GM13977 (cell line): ENCODE results near the gene CDH6.

Experiments used
- DNase-seq: peaks from one replicate; pipeline ENCODE4 v3.0.0; 2012; ENCODE audit warnings: low spot score
- in situ Hi-C: fragments of 300-500 bp; cut with MboI; formaldehyde crosslinking; loops from one replicate; pipeline ENCODE4 v1.12.0; 2022; ENCODE audit warnings: low sequenced_read_pairs, low pct_unique_long_range_greater_than_20kb, mixed read lengths, inconsistent platforms; ENCODE audit not compliant: unreplicated experiment
- TF ChIP-seq, protein P1 (sequence below): IDR thresholded peaks from 2 replicates; pipeline ENCODE4 v1.5.1; 2012; ENCODE audit warnings: mild to moderate bottlenecking, control low read depth; ENCODE audit not compliant: insufficient read depth; ENCODE audit errors: extremely low read depth, missing control alignments

Gene CDH6

DNA sequence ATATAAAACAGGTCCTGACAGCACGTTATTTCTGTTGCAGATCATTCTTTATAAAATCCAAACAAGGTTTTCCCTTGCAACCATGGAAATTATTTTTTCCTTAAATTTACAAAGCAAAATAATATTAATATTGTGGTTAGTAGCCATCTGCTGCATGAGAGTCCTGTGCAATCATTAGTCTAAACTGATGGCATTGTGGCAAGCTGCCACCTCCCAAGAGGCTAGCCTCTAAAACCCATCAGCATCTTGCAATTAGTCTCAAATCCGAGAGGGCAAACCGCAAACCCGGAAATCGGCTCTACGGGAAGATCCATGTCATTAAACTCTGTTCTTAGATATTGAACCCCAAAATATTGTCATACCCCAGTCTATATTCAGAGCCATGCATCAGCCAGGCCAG, 11.3 kb upstream of the CDH6 start:
- in situ Hi-C loops = no loop called here
- TF ChIP-seq, protein P1, sequence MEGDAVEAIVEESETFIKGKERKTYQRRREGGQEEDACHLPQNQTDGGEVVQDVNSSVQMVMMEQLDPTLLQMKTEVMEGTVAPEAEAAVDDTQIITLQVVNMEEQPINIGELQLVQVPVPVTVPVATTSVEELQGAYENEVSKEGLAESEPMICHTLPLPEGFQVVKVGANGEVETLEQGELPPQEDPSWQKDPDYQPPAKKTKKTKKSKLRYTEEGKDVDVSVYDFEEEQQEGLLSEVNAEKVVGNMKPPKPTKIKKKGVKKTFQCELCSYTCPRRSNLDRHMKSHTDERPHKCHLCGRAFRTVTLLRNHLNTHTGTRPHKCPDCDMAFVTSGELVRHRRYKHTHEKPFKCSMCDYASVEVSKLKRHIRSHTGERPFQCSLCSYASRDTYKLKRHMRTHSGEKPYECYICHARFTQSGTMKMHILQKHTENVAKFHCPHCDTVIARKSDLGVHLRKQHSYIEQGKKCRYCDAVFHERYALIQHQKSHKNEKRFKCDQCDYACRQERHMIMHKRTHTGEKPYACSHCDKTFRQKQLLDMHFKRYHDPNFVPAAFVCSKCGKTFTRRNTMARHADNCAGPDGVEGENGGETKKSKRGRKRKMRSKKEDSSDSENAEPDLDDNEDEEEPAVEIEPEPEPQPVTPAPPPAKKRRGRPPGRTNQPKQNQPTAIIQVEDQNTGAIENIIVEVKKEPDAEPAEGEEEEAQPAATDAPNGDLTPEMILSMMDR = no peak
- DNase-seq = no peak

- DNase-seq = no peak
- TF ChIP-seq, protein P1 = no peak
- in situ Hi-C loops = no loop called here
These were observed 7.5 kb upstream of the CDH6 start for GRCh38 chr5:31185951-31186350.

DNA sequence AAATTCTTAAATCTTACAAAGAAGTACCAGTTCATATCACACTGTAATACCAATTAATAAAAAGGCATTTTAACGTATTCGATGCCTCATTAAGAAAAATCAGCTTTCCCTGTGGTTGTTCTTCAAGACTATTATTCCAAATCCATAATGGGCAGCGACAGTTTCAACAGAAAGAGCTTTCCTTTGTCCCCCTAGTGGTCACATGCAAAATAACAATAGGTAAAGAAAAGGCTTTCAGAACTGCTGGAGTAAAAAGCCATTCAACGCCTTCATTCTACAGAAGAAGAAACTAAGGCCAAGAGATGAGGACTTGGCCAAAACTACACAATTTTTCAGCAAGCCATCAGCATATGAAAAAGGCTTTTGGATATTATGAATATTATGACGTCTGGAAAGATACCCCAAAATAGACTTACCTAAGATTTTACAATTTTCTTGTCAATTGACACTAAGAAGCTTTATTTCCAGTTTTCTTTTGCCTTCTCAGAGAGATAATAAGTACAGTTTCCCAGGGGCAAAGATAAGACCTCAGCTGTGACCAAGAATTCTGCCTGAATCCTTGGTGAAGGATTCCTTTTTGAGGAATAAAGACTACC, 6.7 kb upstream of the CDH6 start:
- TF ChIP-seq, protein P1 = peak; percentile 68
- peak; percentile 45 for DNase-seq
- in situ Hi-C loops = no loop called here

DNA sequence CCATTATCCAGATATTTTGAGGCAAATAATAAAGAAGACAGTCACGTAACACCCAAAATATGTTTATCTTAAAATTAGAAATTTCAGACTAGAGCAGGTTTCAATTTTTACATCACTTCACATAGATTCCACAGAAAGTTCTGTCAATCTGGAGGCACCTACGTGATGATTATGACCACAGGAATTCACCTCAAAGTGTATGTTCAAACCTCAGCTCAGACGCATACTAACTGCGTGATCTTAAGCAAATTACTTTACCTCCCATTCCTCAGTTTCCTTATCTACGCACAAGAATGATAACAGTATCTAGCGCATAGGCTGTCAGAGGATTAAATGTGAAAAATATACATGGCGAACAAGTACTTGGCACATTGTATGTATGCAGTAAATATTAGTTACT, 5.9 kb upstream of the CDH6 start:
- TF ChIP-seq, protein P1 = no peak
- no peak for DNase-seq
- in situ Hi-C loops = no loop called here

GRCh38 chr5:31192442-31192841, 1.0 kb upstream of the CDH6 start:
- in situ Hi-C loops = no loop called here
- TF ChIP-seq, protein P1 = no peak
- no peak for DNase-seq

DNA sequence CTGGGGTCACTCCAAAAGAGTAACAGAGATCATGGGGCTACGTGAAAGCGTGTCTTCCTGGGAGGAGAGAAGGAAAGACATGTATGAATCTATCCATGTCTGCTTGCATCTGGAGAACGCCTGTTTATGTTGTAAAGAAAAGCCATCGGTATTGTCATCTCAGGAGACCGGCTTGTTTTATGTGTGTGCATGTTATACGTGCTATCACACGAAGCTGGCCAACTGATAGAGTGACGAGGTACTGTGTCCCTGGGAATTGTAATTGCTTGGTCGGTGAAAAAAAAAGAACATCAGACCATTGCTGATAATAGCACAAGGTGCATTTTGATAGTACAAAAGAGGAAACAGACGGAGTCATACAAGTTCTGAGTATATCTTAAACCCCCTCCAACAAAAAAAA, 370 bp upstream of the CDH6 start:
- TF ChIP-seq, protein P1 = no peak
- DNase-seq = no peak
- in situ Hi-C loops = no loop called here

DNA sequence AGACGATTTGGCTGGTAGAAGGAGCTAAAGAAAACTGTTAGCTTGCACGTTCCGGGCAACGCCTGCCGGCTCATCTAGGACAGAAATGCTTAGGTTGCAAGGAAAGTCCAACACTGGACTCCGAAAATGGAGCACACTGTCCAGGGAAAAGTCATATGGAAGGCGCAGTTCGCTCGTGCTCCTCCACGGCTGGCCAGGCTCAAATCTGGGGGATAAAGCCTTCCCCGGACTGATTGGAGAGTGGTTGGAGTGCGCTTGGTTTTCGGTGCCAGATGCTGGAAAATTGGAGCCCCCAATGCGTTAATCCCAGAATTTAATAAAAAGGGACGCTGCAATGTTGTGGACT, 955 bp downstream of the CDH6 start:
- TF ChIP-seq, protein P1 = no peak
- no peak for DNase-seq
- in situ Hi-C loops = no loop called here
